ENCODE results near the gene PARVB.
"Not testable (repeated sequence)": the region's sequence is repeated elsewhere in the genome, so short reads cannot be mapped to it uniquely, and the experiment has no call there.

The PARVB gene

GRCh38 chr22:44091021-44091721, 67.1 kb downstream of the PARVB start:
- DNase-seq = no peak

DNA sequence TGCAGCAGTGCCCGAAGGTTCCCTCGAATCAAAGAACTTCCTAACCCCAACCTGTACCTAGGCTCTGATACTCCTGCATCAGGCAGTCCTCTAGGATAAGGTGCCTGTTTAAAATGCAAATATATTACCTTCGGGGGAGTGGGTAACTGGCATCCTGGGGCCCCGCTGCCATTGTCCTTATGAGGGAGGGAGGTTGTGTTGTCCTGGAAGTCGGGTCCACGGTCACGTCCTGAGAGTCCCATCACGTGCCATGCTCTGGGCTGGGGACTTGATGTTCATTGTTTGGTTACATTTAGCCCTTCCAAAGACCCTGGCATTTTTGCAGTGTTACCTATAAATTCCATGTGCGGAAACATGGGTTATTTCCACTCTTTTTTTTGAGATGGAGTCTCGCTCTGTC, 67.6 kb downstream of the PARVB start:
- DNase-seq = no peak

DNA sequence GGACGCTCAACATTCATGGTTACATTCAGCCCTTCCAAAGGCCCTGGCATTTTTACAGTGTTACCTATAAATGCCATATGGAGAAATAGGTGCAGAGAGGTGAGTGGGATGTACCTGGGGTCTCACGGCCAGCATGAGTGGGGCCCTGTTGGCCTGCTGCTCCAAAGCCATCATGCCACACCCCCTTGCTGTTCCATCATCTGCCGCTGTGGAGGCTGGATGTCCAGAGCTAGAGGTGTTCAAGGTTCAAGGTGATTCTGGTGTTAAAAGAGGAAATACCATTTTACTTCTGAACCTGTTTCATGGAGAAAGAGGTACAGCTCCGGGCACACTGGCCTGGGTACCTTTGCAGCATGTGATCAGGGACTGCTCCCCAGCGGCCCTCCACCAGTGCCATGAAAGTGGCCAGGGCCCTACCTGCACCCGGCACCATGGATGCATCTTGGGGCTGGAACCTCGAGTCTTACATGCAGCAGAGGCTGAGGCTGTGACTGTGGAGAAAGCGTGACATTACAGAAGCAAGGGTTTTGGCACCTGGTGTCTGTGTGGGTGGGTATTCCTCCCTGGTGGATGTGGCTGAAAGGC, 68.6 kb downstream of the PARVB start:
- DNase-seq = no peak

GRCh38 chr22:44093791-44094190, 69.7 kb downstream of the PARVB start:
- DNase-seq = no peak

- DNase-seq = no peak
Observed at GRCh38 chr22:44094751-44095302, 70.7 kb downstream of the PARVB start.

DNA sequence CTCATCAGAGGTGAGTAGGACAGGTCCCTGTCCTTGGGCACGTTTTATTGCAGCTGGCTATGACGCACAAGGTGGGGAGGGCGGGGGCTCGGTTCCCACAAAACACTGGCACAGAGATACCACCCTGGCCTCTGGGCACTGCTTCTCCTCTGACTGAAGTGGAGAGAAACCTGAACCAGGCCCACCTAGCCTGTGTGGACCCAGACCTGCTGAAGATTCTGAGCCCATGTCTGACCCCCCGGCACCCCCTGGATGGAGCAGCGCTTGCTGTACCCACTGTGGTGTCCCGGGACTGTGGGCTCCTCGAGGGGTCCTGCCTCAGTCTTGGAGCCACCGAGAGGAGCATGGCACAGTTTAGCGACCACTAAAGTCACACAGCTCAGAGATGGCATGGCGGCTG, 72.6 kb downstream of the PARVB start:
- no peak for DNase-seq

- DNase-seq = no peak
Observed at GRCh38 chr22:44097263-44098020, 73.3 kb downstream of the PARVB start.

- no peak for DNase-seq
Observed at GRCh38 chr22:44098021-44098739, 74.1 kb downstream of the PARVB start.

GRCh38 chr22:44098966-44099530, 74.9 kb downstream of the PARVB start:
- no peak for DNase-seq

GRCh38 chr22:44099696-44100095, 75.6 kb downstream of the PARVB start:
- no peak for DNase-seq

DNA sequence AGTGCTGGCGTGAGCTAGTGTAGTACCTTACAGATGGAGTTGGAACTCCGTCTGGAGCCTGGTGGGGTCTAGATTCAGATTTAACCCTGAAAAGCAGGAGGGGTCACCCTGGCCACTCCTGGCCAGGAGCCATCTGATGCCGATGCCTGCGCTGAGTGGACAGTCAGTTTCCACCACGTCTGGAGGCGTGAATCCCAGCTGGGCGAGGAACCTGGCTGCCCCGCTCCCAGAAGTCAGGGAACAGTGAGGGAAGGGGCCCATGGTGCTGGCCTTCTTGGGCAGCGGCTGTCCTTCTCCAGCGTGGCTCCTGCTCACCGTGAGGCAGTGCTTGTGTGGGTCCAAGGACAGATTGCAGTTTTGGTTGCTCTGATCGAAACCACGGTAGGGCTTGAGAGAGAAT, 76.3 kb downstream of the PARVB start:
- DNase-seq = no peak

DNA sequence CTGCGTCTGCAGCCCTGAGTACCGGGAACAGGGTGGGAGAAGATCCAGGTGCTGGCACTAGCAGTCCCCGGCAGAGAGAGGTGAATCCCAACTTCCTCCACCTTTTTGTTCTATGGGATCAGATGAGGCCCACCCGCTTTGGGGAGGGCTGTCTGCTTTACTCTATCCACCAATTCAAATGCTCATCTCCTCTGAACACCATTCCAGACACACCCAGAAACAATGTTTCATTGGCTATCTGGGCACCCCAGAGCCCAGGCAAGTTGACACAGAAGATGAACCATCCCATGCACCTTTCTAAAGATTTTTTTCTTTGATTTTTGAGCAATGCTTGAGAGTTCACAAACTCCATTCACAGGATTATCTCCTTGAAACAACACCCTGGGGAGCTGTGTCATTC, 78.0 kb downstream of the PARVB start:
- no peak for DNase-seq

- DNase-seq = no peak
Observed at GRCh38 chr22:44102856-44103255, 78.8 kb downstream of the PARVB start.

GRCh38 chr22:44103735-44104480, 79.8 kb downstream of the PARVB start:
- no peak for DNase-seq

GRCh38 chr22:44107340-44107739, 83.2 kb downstream of the PARVB start:
- DNase-seq = no peak

DNA sequence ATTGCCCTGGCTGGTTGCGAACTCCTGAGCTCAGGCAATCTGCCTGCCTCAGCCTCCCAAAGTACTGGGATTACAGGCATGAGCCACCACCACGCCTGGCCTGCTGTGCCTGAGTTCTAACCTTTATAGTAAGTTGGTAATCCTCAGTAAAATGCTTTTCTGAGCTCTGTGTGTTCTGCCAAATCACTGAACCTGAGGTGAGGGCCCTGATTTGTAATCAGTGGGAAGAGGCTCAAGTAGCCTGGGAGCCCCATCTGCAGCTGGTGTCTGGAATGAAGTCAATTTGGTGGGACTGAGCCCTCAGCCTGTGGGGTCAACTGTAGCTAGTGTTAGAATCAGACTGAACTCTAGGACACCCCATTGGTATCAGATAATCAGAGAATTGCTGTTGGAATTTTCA, 84.0 kb downstream of the PARVB start:
- DNase-seq = no peak

GRCh38 chr22:44108806-44109385, 84.8 kb downstream of the PARVB start:
- DNase-seq = no peak

DNA sequence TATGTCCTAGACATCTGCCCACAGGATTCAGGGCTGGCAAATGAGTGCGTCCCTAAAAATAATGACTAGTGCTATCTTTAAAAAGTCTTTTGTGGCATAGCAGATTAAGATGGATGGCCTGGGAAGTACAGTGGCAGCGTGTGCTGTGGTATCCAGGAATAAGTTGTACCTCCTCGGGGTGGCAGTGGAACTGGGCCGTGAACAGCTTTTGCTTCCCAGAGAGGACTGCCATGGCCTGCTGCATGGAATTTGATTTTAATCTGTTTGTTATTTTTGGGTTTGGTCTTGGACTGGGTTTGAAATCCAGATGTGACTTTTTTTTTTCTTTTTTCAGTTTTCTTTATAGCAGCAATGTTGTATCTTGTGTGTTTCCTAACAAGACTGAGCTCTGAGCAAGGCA, 85.3 kb downstream of the PARVB start:
- no peak for DNase-seq

DNA sequence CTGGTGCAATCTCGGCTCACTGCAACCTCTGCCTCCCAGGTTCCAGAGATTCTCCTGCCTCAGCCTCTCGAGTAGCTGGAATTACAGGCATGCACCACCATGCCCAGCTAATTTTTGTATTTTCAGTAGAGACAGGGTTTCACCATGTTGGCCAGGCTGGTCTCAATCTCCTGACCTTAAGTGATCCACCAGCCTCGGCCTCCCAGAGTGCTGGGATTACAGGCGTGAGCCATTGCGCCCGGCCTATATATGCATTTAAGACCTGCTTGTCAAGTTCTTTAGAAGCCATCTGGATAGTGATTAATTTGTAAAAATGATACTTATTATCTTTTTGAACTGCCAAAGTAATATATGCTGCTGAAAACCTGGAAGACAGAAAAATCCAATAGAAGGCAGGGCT, 86.6 kb downstream of the PARVB start:
- not testable (repeated sequence) for DNase-seq

DNA sequence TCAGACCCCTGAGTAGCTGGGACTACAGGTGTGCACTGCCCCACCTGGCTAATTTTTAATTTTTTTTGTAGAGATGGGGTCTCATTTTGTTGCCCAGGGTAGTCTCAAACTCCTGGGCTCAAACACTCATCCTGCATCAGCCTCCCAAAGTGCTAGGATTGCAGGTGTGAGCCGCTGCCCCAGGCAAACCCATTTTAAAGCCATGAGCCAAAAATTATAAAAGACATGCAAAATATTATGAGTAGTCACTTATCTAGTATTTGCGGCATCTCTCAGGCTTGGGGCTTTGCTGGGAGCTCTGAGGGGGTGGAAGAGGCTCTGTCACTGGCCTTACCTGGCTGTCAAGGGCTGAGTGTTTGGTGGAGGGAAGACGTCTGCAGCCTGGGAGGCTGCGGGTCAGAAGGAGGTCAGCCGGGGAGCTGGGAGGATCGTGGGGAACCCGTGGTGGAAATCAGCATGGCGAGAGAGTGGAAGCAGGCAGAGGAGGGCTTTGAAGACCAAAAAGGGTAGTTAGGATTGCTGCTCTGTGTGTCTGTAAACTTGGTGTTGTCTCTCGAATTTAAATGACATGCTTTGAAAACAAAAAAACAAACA, 87.6 kb downstream of the PARVB start:
- DNase-seq = no peak

- DNase-seq = no peak
Observed at GRCh38 chr22:44112191-44112590, 88.1 kb downstream of the PARVB start.

Data from NCI-H1436 (cell line).